C4-2B (cell line): ENCODE data around the gene DAND5.

Source experiments
- ZFX ChIP-seq: fragments of 450-650 bp; IDR thresholded peaks from 2 replicates; pipeline ENCODE4 v1.6.1; 2017
- TF ChIP-seq, protein P1 (sequence below): fragments of 450-650 bp; conservative IDR thresholded peaks from 2 replicates; pipeline ENCODE4 v1.5.1; 2017; ENCODE audit warnings: mild to moderate bottlenecking

GRCh38 chr19:13001166-13001501 is 31.8 kb downstream of the DAND5 start:
- TF ChIP-seq, protein P1, sequence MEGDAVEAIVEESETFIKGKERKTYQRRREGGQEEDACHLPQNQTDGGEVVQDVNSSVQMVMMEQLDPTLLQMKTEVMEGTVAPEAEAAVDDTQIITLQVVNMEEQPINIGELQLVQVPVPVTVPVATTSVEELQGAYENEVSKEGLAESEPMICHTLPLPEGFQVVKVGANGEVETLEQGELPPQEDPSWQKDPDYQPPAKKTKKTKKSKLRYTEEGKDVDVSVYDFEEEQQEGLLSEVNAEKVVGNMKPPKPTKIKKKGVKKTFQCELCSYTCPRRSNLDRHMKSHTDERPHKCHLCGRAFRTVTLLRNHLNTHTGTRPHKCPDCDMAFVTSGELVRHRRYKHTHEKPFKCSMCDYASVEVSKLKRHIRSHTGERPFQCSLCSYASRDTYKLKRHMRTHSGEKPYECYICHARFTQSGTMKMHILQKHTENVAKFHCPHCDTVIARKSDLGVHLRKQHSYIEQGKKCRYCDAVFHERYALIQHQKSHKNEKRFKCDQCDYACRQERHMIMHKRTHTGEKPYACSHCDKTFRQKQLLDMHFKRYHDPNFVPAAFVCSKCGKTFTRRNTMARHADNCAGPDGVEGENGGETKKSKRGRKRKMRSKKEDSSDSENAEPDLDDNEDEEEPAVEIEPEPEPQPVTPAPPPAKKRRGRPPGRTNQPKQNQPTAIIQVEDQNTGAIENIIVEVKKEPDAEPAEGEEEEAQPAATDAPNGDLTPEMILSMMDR: no peak
- TF ChIP-seq ZFX: no peak
